ENCODE data around the gene MYZAP. TPM values are rescaled to one million over a fixed set of nuclear protein-coding genes. Genes with fewer than 3 reads are reported as not detected.
A peak's percentile ranks its signal among the peaks of the same experiment; 100 is the strongest.

The MYZAP gene
- total and polyA plus RNA-seq, 9 of the 15 experiments (the other 6 are each of a cell fraction or from before 2014, with no cell fraction given) = 0.03 TPM; not detected in 8

GRCh38 chr15:57652481-57652880 lies 60.8 kb downstream of the MYZAP start:
- no peaks in the 10 kb centered on the region for H3K36me3 ChIP-seq (ENCODE audit: control insufficient read depth, insufficient read depth, low read length)
- H2AFZ ChIP-seq (ENCODE audit: low read depth, low read length) = no peak overlapping the region
- ATAC-seq (no peak), FAIRE-seq (no peak), DNase-seq (ENCODE audit: extremely low read depth in 1 of 4, low spot score in 3 of 4) (no peak)
- H3K79me2 ChIP-seq (ENCODE audit: control insufficient read depth, insufficient read depth, low read length) = no peaks in the 10 kb centered on the region
- H3K9me1 ChIP-seq (ENCODE audit: control insufficient read depth, insufficient read depth, low read length) = no peaks in the 10 kb centered on the region
- intact Hi-C loops (cut with micrococcal nuclease) (no loop called here), in situ Hi-C loops (cut with MboI) (no loop called here)
- no peak for TF ChIP-seq PKNOX1 (IDR thresholded peaks at IDR 0.05)
- no peak overlapping the region for H3K4me2 ChIP-seq (ENCODE audit: insufficient read depth, low read length)
- 1% methylated on average over 4 of the region's 4 CpGs for WGBS (ENCODE audit: insufficient coverage, low coverage, missing lambda C conversion rate)
- no peak overlapping the region for H3K4me3 ChIP-seq
- POLR2A ChIA-PET = no interaction called here
- no TSS peak for BruUV-seq (replicated peaks)
- H4K20me1 ChIP-seq (replicated peaks; ENCODE audit: control insufficient read depth, insufficient read depth, low read length) = no peaks in the 10 kb centered on the region
- CTCF ChIA-PET (ENCODE audit: low intra/inter-chr PET ratio) = no interaction called here
- no peak overlapping the region for H3K27ac ChIP-seq (ENCODE audit: extremely low read depth, low read depth, low read length)
- no peaks in the 10 kb centered on the region; the same call in 1 of the 2 replicates for H3K9me3 ChIP-seq (replicated peaks; ENCODE audit: control insufficient read depth, insufficient read depth, low read depth, low read length)
- H3K9ac ChIP-seq (ENCODE audit: insufficient read depth in 1 of 2, low read depth in 2 of 2, low read length in 2 of 2) = no peak overlapping the region
- no peaks in the 10 kb centered on the region for H3K4me1 ChIP-seq (replicated peaks in 1 of 2; ENCODE audit: control insufficient read depth in 2 of 2, insufficient read depth in 2 of 2, low read length in 2 of 2)
- peaks cover 3 to 7% of the 10 kb centered on the region in 2 experiments; a peak in 4 of 5 replicates for H3K27me3 ChIP-seq (ENCODE audit: control insufficient read depth in 2 of 2, insufficient read depth in 2 of 2, low read length in 2 of 2)

- WGBS (ENCODE audit: insufficient coverage, low coverage, missing lambda C conversion rate) = 2% methylated on average over 6 of the region's 6 CpGs
- no peak for DNase-seq (ENCODE audit: extremely low read depth in 1 of 4, low spot score in 3 of 4)
- in situ Hi-C loops (cut with MboI) = no loop called here
- no peak for TF ChIP-seq ZNF318 (IDR thresholded peaks at IDR 0.05; ENCODE audit: borderline replicate concordance in 1 of 2, low read depth in 1 of 2)
- no peak for TF ChIP-seq MAFG (tag; conservative IDR thresholded peaks at IDR 0.05)
- no peak for TF ChIP-seq CHCHD3 (CRISPR knock-in tag; IDR thresholded peaks at IDR 0.05)
- 0 out of 2 replicates have a peak, but pooled peaks have one; percentile 10 for TF ChIP-seq CREM (IDR thresholded peaks at IDR 0.05; ENCODE audit: low read depth)
Measured at GRCh38 chr15:57654153-57654852, 62.6 kb downstream of the MYZAP start.

More at GRCh38 chr15:57654153-57654852, 62.6 kb downstream of the MYZAP start:
- H3K4me2 ChIP-seq (ENCODE audit: insufficient read depth, low read length) = no peak overlapping the region
- no peaks in the 10 kb centered on the region for H3K4me1 ChIP-seq (replicated peaks in 1 of 2; ENCODE audit: control insufficient read depth in 2 of 2, insufficient read depth in 2 of 2, low read length in 2 of 2)
- H3K9me1 ChIP-seq (ENCODE audit: control insufficient read depth, insufficient read depth, low read length) = no peaks in the 10 kb centered on the region
- H4K20me1 ChIP-seq (replicated peaks; ENCODE audit: control insufficient read depth, insufficient read depth, low read length) = no peaks in the 10 kb centered on the region
- no TSS peak for BruUV-seq (replicated peaks)
- ChIA-PET CTCF (ENCODE audit: low intra/inter-chr PET ratio) (no interaction called here), POLR2A (interaction anchor here (0.6 to 3.3 kb wide), 2 partner anchors 11 to 290 kb away, joined by 3 to 14 read pairs; no protein-coding TSS in a partner anchor)
- H2AFZ ChIP-seq (ENCODE audit: low read depth, low read length) = no peak overlapping the region
- no peak for FAIRE-seq
- H3K79me2 ChIP-seq (ENCODE audit: control insufficient read depth, insufficient read depth, low read length) = no peaks in the 10 kb centered on the region
- H3K9ac ChIP-seq (ENCODE audit: insufficient read depth in 1 of 2, low read depth in 2 of 2, low read length in 2 of 2) = no peak overlapping the region
- no peak overlapping the region for H3K4me3 ChIP-seq
- no peaks in the 10 kb centered on the region; the same call in 1 of the 2 replicates for H3K9me3 ChIP-seq (replicated peaks; ENCODE audit: control insufficient read depth, insufficient read depth, low read depth, low read length)
- peaks cover 3 to 5% of the 10 kb centered on the region in 2 experiments; a peak in 4 of 5 replicates for H3K27me3 ChIP-seq (ENCODE audit: control insufficient read depth in 2 of 2, insufficient read depth in 2 of 2, low read length in 2 of 2)
- no peak overlapping the region for H3K27ac ChIP-seq (ENCODE audit: extremely low read depth, low read depth, low read length)
- H3K36me3 ChIP-seq (ENCODE audit: control insufficient read depth, insufficient read depth, low read length) = no peaks in the 10 kb centered on the region
- no peak for ATAC-seq
- intact Hi-C loops (cut with micrococcal nuclease) = no loop called here
